ENCODE data around the gene ORAI3. TPM values are rescaled to one million over a fixed set of nuclear protein-coding genes. Genes with fewer than 3 reads are reported as not detected.

The ORAI3 gene
- total RNA-seq, 2 experiments from 2014 or later: 7.6 to 10.9 TPM

- no peak for TF ChIP-seq CTCF (IDR thresholded peaks at IDR 0.05)
- ChIA-PET CTCF (interaction anchor here (1.3 kb wide), 1 partner anchor 12 kb away, joined by 3 read pairs; no protein-coding TSS in a partner anchor), POLR2A (interaction anchor here (1.0 to 1.6 kb wide), 3 partner anchors 19 to 215 kb away, joined by 3 to 4 read pairs (median 3); partner anchors contain the start of genes FUS and HSD3B7)
- ATAC-seq (no peak), DNase-seq (no peak)
- H3K27me3 Mint-ChIP-seq: no peaks in the 10 kb centered on the region
- H3K9me3 Mint-ChIP-seq: no peaks in the 10 kb centered on the region
- peaks cover 4% of the 10 kb centered on the region for H3K4me1 Mint-ChIP-seq (ENCODE audit: low read depth)
- peaks cover 56% of the 10 kb centered on the region for H3K36me3 Mint-ChIP-seq (ENCODE audit: low read depth)
- no peak overlapping the region for H3K27ac Mint-ChIP-seq
- intact Hi-C loops (cut with micrococcal nuclease): no loop called here
- no peak overlapping the region for H3K4me3 Mint-ChIP-seq
Measured at GRCh38 chr16:30965436-30965835, 16.6 kb downstream of the ORAI3 start.

- no peaks in the 10 kb centered on the region for H3K9me3 Mint-ChIP-seq
- TF ChIP-seq CTCF (IDR thresholded peaks at IDR 0.05): no peak
- CTCF ChIA-PET: interaction anchor here (1.3 kb wide), 1 partner anchor 12 kb away, joined by 3 read pairs; no protein-coding TSS in a partner anchor
- no peak for ATAC-seq
- H3K36me3 Mint-ChIP-seq (ENCODE audit: low read depth): peaks cover 59% of the 10 kb centered on the region
- no peak for DNase-seq
- POLR2A ChIA-PET: interaction anchor here (1.0 to 1.4 kb wide), 2 partner anchors 19 to 87 kb away, joined by 3 read pairs; partner anchors contain the start of gene HSD3B7
- intact Hi-C loops (cut with micrococcal nuclease): no loop called here
- peaks cover 4% of the 10 kb centered on the region for H3K4me1 Mint-ChIP-seq (ENCODE audit: low read depth)
- H3K4me3 Mint-ChIP-seq: no peak overlapping the region
- no peaks in the 10 kb centered on the region for H3K27me3 Mint-ChIP-seq
- no peak overlapping the region for H3K27ac Mint-ChIP-seq
Measured at GRCh38 chr16:30966033-30966619, 17.3 kb downstream of the ORAI3 start.

GRCh38 chr16:30967795-30968194 is 18.9 kb downstream of the ORAI3 start:
- no peak overlapping the region for H3K27ac Mint-ChIP-seq
- no peaks in the 10 kb centered on the region for H3K27me3 Mint-ChIP-seq
- ChIA-PET CTCF (interaction anchor here (0.9 to 1.4 kb wide), 4 partner anchors 11 to 18 kb away, joined by 3 to 8 read pairs (median 4); no protein-coding TSS in a partner anchor), POLR2A (interaction anchor here (1.1 to 2.1 kb wide), 3 partner anchors 8 to 213 kb away, joined by 3 to 10 read pairs (median 3); no protein-coding TSS in a partner anchor)
- ATAC-seq (no peak), DNase-seq (no peak)
- H3K9me3 Mint-ChIP-seq: no peaks in the 10 kb centered on the region
- intact Hi-C loops (cut with micrococcal nuclease): no loop called here
- peaks cover 59% of the 10 kb centered on the region for H3K36me3 Mint-ChIP-seq (ENCODE audit: low read depth)
- TF ChIP-seq CTCF (IDR thresholded peaks at IDR 0.05): no peak
- H3K4me3 Mint-ChIP-seq: no peak overlapping the region
- H3K4me1 Mint-ChIP-seq (ENCODE audit: low read depth): peaks cover 2% of the 10 kb centered on the region

- Mint-ChIP-seq H3K27me3 (no peaks in the 10 kb centered on the region), H3K9me3 (no peaks in the 10 kb centered on the region), H3K4me3 (no peak overlapping the region), H3K36me3 (ENCODE audit: low read depth) (peaks cover 63% of the 10 kb centered on the region), H3K27ac (no peak overlapping the region), H3K4me1 (ENCODE audit: low read depth) (peaks cover 2% of the 10 kb centered on the region)
- TF ChIP-seq CTCF (IDR thresholded peaks at IDR 0.05): no peak
- intact Hi-C loops (cut with micrococcal nuclease): no loop called here
- CTCF ChIA-PET: interaction anchor here (0.7 to 3.8 kb wide), 2 partner anchors 15 to 28 kb away, joined by 3 to 21 read pairs; partner anchors contain the start of gene HSD3B7
- no peak for DNase-seq
- POLR2A ChIA-PET: interaction anchor here (0.6 to 2.1 kb wide), 5 partner anchors 10 to 531 kb away, joined by 3 to 10 read pairs (median 5); no protein-coding TSS in a partner anchor
- no peak for ATAC-seq
Measured at GRCh38 chr16:30969246-30969842, 20.5 kb downstream of the ORAI3 start.

GRCh38 chr16:30971298-30971697 is 22.4 kb downstream of the ORAI3 start:
- Mint-ChIP-seq H3K27ac (no peak overlapping the region), H3K9me3 (no peaks in the 10 kb centered on the region), H3K4me3 (no peak overlapping the region), H3K27me3 (no peaks in the 10 kb centered on the region), H3K36me3 (ENCODE audit: low read depth) (peaks cover 58% of the 10 kb centered on the region), H3K4me1 (ENCODE audit: low read depth) (no peaks in the 10 kb centered on the region)
- POLR2A ChIA-PET: interaction anchor here (0.9 to 1.9 kb wide), 5 partner anchors 9 to 222 kb away, joined by 3 to 5 read pairs (median 4); partner anchors contain the start of gene FUS
- DNase-seq (no peak), ATAC-seq (no peak)
- TF ChIP-seq CTCF (IDR thresholded peaks at IDR 0.05): no peak
- intact Hi-C loops (cut with micrococcal nuclease): no loop called here
- CTCF ChIA-PET: interaction anchor here (3.8 kb wide), 1 partner anchor 13 kb away, joined by 21 read pairs; the partner anchor contains the start of gene HSD3B7
